Measurements from ENCODE around the gene KDM1B. TPM values are rescaled to one million over a fixed set of nuclear protein-coding genes. Genes with fewer than 3 reads are reported as not detected.

KDM1B gene
- total and polyA plus RNA-seq, 2 of the 8 experiments (the other 6 are each of a cell fraction or from before 2014, with no cell fraction given) = 3.7 to 7.5 TPM

DNA sequence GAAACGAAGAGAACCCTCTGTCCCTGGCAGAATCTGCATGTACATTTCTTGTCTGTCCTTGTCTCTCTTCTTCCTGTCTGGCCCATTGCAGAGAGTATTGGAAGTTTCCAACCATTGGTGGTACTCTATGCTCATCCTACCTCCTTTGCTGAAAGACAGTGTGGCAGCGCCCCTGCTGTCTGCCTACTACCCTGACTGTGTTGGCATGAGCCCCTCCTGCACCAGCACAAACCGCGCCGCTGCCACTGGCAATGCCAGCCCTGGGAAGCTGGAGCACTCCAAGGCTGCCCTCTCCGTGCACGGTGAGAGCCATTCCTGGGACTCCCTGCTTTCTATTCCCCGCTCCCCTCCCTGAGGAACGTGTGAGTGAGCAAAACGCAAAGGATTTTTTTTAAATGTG lies 32.5 kb downstream of the KDM1B start:
- Histone ChIP-seq H2BK120ac (replicated peaks; ENCODE audit: low read depth, low read length) (no peak overlapping the region), H4K20me1 (replicated peaks in 1 of 2; ENCODE audit: control insufficient read depth in 1 of 2, insufficient read depth in 2 of 2, low read length in 2 of 2) (no peaks in the 10 kb centered on the region), H3K9ac (replicated peaks in 1 of 4; ENCODE audit: extremely low read depth in 1 of 4, low read depth in 3 of 4, low read length in 3 of 4) (no peak overlapping the region), H3K18ac (ENCODE audit: extremely low read depth, low read length) (no peak overlapping the region), H3K79me2 (ENCODE audit: control insufficient read depth in 1 of 2, insufficient read depth in 2 of 2, low read length in 2 of 2) (no peaks in the 10 kb centered on the region), H3K27ac (ENCODE audit: low read depth, low read length) (no peak overlapping the region), H3K23me2 (ENCODE audit: low read depth, low read length) (no peaks in the 10 kb centered on the region), H3K4me1 (replicated peaks in 1 of 4; ENCODE audit: control insufficient read depth in 3 of 4, insufficient read depth in 4 of 4, low read length in 3 of 4) (peaks cover 4 to 12% (median 10%) of the 10 kb centered on the region in 4 experiments), H2BK12ac (ENCODE audit: low read depth, low read length) (peak overlapping the region; percentile 88; the same call in 1 of the 2 replicates), H3K23ac (ENCODE audit: insufficient read length) (no peak overlapping the region), H3K4ac (replicated peaks; ENCODE audit: insufficient read length, low read depth, low read length) (no peak overlapping the region), H4K5ac (ENCODE audit: insufficient read length, low read depth, low read length) (no peak overlapping the region), H2BK15ac (ENCODE audit: low read length) (0 out of 2 replicates have a peak overlapping the region, but pooled peaks have one; percentile 33), H2AFZ (ENCODE audit: low read length) (no peak overlapping the region), H4K91ac (replicated peaks; ENCODE audit: insufficient read length, low read length) (peak overlapping the region; percentile 5), H3K4me2 (ENCODE audit: insufficient read depth in 1 of 2, low read depth in 2 of 2, low read length in 2 of 2) (no peak overlapping the region), H3K9me3 (ENCODE audit: insufficient read depth in 2 of 2, low read depth in 1 of 2, low read length in 1 of 2) (no peaks in the 10 kb centered on the region), H4K8ac (ENCODE audit: extremely low read depth, insufficient read depth, low read length) (no peak overlapping the region; the same call in 1 of the 2 replicates), H3K79me1 (ENCODE audit: low read depth, low read length) (no peaks in the 10 kb centered on the region), H3K36me3 (ENCODE audit: control insufficient read depth in 2 of 4, insufficient read depth in 4 of 4, low read length in 3 of 4) (peaks cover 0 to 5% (median 0%) of the 10 kb centered on the region in 4 experiments; a peak in 1 of 8 replicates), H3K56ac (replicated peaks; ENCODE audit: insufficient read length, low read depth, low read length) (no peak overlapping the region), H2BK5ac (ENCODE audit: low read depth, low read length) (no peak overlapping the region), H3K27me3 (replicated peaks in 1 of 4; ENCODE audit: control insufficient read depth in 3 of 4, extremely low read depth in 1 of 4, insufficient read depth in 3 of 4, low read length in 3 of 4) (no peaks in the 10 kb centered on the region), H3K4me3 (ENCODE audit: extremely low read depth in 1 of 4, insufficient read depth in 2 of 4, low read depth in 3 of 4, low read length in 4 of 4) (no peak overlapping the region), H3K14ac (ENCODE audit: insufficient read length) (no peak overlapping the region), H2BK20ac (ENCODE audit: low read length) (0 out of 2 replicates have a peak overlapping the region, but pooled peaks have one; percentile 21), H2AK5ac (ENCODE audit: low read depth, low read length) (no peak overlapping the region)
- ChIA-PET POLR2A (ENCODE audit: partially characterized antibody) (no interaction called here), CTCF (ENCODE audit: partially characterized antibody) (no interaction called here)
- FAIRE-seq (no peak), DNase-seq (ENCODE audit: low read depth in 1 of 2, low spot score in 2 of 2) (no peak)
- WGBS, 2 experiments (ENCODE audit: extremely low coverage in 1 of 2, insufficient coverage in 1 of 2, insufficient read length in 1 of 2, insufficient replicate concordance in 2 of 2, low coverage in 1 of 2, low lambda C conversion rate in 2 of 2, missing lambda C conversion rate in 1 of 2) = 94% methylated on average over 10 of the region's 10 CpGs; no CpG with 5 or more reads in 1 of the 2 experiments
- TF ChIP-seq, protein P1, sequence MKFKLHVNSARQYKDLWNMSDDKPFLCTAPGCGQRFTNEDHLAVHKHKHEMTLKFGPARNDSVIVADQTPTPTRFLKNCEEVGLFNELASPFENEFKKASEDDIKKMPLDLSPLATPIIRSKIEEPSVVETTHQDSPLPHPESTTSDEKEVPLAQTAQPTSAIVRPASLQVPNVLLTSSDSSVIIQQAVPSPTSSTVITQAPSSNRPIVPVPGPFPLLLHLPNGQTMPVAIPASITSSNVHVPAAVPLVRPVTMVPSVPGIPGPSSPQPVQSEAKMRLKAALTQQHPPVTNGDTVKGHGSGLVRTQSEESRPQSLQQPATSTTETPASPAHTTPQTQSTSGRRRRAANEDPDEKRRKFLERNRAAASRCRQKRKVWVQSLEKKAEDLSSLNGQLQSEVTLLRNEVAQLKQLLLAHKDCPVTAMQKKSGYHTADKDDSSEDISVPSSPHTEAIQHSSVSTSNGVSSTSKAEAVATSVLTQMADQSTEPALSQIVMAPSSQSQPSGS (IDR thresholded peaks at IDR 0.05; ENCODE audit: low read length) = no peak
- TF ChIP-seq SP2 (IDR thresholded peaks at IDR 0.05; ENCODE audit: low read length) (no peak), KDM4A (IDR thresholded peaks at IDR 0.05; ENCODE audit: low read depth, low read length, severe bottlenecking) (no peak), RAD21 (IDR thresholded peaks at IDR 0.05 in 1 of 2, conservative IDR thresholded peaks at IDR 0.05 in 1 of 2; ENCODE audit: low read depth in 2 of 2, low read length in 2 of 2) (peak; percentile 4 to 21; a peak in 1 of 4 replicates), EP300 (IDR thresholded peaks at IDR 0.05; ENCODE audit: borderline replicate concordance in 1 of 2, low read depth in 2 of 2, low read length in 2 of 2) (no peak), KDM1A (IDR thresholded peaks at IDR 0.05; ENCODE audit: borderline replicate concordance, low read length) (no peak), NRF1 (IDR thresholded peaks at IDR 0.05; ENCODE audit: low read depth, low read length) (no peak), SIRT6 (IDR thresholded peaks at IDR 0.05; ENCODE audit: low read length) (no peak), KDM5A (IDR thresholded peaks at IDR 0.05; ENCODE audit: low read length) (no peak)
- TF ChIP-seq, protein P2, sequence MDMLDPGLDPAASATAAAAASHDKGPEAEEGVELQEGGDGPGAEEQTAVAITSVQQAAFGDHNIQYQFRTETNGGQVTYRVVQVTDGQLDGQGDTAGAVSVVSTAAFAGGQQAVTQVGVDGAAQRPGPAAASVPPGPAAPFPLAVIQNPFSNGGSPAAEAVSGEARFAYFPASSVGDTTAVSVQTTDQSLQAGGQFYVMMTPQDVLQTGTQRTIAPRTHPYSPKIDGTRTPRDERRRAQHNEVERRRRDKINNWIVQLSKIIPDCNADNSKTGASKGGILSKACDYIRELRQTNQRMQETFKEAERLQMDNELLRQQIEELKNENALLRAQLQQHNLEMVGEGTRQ (IDR thresholded peaks at IDR 0.05; ENCODE audit: low read length) = no peak
